NCI-H2107 treated with DMSO at 0.1 percent for 48 hours (cell line): ENCODE results near the gene IGSF9.

ENCODE experiments used
- DNase-seq: peaks from one replicate; lab custom pipeline; 2025; ENCODE audit not compliant: unreplicated experiment; lab: John Stamatoyannopoulos, UW

Gene IGSF9

DNA sequence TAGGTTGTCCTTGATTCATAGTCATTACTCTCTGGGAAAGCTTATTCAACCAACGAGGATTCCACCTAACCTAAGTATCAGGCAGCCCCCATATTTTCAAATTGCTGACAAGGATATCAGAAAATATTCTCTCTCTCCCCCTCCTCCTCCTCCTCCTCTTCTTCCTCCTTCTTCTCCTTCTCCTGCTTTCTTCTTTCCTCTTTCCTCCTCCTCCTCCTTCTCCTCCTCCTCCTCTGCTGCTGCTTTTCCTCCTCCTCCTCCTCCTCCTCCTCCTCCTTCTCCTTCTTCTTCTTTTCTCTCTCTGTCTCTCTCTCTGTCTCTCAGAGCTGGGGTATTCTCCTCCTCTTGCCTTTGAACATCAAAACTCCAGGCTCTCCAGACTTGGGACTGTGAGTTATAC is 2.5 kb upstream of the IGSF9 start:
- DNase-seq, result no peak

DNA sequence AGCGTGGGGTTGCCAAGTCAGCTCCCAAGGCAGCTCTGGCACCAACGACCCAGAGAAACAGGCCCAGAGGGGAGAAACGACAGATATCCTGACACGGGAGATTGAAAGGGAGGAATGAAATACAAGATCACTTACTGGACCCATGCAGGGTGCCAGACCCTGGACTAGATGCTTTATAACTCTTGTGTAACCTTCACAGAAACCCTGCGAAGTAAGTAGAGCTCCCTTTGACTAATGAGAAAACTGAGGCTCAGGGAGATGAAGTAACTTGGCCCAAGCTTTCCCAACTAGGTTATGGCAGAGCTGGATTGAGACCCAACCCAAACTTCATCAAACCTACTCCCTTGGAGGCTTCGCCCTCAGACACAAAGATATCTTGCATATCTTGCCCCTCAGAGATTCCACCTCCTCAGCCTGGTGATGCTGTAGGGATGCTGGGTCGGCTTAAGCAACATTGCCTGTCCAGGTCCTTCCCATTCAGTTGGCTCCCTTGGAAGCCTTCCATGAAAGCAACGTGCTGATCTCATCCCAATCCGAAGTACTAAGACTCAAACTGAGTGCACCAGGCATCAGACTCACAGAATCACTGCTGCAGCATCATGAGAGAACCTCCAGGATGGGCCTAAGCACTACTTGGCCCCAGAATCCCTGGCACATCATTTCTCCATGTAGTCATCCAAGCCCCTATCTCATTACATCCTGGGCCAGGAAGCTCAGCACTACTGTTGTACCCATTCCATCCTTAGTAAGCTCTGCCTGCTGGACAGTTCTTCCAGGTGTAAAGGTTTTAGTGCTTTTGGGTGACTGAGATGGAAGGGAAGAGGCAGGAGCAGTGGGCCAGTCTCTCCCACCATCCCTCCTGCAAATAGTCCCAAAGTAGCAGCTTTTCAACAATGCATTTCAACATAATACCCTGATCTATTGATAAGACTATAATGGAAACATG is 1.1 kb upstream of the IGSF9 start:
- no peak for DNase-seq

DNA sequence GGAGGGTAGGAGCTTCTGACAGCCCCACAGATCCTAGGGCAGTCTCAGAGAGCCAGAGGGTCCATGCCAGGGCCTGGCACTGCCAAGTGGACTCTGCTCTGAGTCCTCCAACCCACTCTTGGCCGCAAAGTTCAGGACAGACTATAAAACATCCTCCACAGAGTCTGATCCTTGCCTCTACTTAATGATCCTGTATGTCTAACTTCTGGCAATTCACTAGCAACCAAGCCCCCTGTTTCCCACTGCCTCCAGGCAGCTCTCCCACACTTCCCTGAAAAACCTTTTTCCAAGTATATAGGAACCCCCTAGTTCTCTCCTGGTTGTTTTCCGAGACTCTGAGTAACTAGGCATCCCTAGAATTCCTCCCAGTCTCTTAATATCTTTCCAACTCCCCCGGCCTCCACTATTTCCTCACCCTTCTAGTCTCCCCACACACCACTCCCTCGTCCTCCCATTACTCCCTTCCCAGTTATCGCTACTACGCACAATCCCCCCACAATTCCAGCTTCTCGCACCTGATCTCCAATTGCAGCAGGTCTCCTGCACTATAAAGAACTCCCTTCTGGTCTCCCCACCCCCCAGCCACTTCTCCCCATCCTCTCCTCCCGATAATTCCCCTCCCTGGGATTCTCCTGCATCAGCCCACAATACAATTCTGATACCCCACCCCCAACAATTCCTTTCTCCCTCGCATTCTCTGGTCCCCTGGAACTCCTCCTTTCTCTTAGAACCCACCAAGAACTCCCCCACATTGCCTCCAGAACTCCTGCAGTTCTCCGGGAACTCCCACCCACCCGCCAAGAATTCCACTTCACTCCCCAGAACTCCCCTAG is 574 bp downstream of the IGSF9 start:
- peak; percentile 44 for DNase-seq

DNA sequence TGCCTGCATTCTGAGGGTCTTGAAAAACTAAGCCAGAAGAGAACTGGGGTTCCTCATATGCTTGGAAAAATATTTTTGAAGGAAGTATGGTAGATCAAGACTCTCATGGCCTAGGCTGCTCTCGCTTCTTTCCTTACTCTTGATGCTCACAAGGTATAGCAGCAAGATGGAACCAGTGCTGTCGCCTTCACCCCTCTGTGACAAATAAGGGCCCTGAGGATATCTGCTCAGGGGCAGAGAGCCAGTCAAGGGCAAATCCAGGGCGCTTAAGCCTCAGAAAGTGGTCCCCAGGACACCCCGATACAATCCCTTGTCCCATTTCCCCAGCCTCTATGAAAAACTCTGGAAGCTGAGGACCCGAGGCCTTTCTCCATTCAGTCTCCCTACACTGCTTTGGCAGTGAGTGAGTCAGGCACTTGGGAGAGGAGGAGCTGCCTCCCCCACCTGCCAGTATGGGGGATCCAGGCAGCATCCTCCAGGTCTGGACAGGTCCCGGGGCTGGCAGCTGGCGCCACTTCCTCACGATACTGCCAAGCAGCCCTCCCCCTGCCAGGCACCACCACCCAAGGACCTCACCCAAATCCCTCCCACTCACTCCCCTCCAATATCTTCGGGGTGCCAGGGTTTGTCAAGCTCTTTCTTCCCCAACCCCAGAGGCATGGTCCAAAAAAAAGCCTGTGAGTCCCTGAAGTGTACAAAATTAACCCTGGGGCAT is 1.3 kb downstream of the IGSF9 start:
- DNase-seq, result no peak

DNA sequence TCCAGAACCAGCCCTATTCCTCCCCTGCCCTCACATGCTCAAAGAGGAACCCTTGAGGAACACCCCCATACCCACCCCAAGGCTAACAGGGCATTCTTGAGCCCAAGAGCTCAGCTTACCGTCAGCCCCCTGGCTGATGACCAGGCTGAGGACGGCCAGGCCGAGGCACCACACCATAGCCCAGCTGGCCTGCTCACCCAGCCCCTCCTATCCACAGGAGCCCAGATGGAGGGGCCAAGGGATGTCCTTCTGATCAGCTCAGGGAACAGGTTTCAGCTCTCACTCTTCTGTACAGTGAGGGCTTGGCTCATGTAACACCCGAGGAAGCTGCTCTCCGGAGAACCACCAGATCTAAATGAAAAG is 2.2 kb downstream of the IGSF9 start:
- DNase-seq, result no peak

DNA sequence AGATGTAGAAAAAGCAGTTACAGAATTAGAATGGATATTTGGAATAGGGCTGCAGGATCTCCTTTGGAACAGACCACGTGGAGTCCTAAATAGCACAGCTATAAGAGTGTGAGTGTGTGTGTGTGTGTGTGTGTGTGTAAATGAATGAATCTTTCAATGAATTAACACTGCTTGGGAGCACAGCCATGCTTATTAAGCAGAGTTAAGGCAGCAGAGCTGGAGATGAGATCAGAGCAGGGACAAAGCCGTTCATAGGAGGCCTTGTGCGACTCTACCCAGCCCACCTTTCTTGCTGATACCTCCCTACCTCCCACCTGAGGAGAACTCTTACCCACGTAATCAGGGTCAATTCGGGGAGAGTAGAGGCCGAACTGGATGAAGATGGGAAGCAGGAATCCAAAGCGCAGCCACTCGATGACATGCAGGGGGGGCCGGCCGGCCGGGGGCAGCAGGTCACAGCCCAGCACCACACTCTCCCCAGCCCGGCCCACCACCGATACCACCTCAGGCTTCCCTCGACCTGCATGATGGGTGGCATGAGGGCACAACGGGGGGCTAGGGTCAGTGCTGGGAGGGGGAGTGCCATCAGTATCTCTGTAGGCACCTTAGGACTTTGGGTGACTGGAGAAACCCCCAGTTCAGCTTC is 2.7 kb downstream of the IGSF9 start:
- DNase-seq, result no peak

DNA sequence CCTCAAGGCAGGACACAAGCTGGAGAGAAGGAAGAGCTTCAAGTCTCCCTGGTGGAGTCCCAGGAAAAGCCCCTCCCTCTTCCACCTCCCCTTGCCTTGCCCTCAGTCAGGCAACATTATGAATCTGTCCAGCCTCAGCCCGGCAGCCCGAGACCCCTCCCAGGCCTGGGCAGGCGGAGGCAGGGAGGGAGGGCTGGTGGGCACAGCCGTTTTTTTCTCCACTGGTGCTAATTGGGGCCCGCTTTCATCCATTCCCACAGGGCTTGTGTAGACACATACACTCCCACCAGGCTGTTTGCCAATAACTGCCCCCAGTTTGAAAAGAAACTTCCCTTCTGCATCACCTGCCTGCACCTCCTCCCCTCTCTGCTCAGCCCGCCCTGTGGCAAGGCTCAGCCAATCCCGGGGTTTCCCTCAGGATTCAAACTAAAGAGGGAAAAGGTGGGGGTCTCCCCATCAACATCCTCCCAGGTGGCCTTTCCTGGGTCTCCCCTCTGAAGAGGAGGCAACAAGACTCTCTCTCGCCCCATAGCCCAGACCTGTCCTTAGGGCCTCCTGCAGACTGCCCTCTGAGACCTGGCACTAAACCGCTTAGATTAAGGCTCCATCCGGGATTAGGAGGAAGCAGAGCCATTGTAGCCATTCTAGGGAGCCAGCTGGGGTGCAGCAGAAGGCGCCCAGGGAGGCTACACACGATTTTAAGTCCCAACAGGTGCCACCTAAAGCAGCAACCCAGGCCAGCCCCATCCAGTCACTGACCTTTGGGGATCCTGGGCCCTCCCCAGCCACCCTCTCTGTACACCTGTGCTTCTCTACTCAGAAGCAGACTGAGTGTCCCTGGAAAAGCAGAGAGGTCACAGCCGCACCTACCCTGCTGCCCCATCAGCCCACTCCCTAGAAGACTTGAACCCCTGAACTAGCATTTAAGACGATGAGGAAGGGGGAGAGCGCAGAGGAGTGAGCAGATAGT is 3.5 kb downstream of the IGSF9 start:
- DNase-seq, result peak; percentile 64

DNA sequence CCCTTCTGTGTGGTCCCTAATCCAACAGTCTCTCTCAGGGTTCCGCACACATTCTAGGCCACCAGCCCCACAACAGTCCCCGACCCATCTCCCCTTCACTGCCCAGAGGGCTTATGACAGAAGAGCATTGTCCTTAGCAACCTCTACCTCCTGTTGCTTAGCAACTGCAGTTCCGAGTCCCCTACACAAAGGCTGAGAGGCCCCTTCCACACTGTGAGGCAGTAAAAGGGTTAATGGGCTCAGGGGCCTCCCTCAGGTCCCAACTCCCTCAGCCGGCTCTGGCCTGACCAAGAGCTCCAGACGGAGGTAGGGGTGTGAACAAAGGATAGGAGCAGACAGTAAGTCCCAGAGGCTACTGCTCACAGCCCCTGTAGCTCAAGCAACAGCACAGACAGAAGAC is 4.3 kb downstream of the IGSF9 start:
- DNase-seq, result no peak

DNA sequence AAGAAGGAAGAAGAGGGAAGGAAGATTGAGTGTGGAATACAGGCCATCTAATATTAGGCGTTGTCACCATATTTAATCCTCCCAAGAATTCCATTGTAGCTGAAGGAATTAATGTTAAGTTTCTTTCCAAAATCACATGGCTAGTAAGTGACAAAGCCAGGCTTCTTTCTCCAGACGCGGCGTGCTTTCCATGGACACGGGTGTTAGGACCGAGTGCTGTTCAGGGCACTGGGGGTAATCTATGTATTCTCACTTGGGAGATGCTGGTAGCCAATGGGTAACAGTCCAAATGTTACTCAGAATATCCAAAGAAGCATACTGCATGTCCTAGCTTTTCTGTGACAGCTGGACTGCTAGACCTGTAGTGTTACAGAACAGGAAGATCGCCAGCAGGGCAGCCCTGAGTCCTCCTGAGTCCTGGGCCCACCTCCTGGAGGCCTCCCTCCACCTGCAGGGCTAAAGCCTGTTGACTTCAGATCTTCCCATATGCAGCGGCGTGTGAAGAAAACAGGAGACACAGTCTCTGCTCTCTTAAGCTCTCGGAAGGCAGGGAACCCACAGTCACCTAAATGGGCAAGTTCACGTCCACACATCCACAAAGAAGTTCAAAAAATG is 5.3 kb downstream of the IGSF9 start:
- no peak for DNase-seq

DNA sequence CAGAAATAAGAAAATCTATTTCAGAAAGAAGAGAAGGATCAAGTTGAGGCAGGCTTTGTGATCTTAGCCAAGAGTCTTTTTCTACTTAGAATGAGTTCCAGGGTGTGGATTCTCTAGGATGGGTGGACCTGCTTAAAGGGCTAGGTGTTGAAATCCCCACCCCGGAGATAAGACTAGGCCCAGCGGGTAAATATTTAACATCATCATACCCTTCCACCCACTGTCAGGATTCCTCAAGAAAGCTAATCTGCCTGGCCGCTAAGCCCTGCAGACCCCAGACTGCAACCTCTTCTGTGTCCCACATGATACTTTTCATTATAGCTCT is 5.8 kb downstream of the IGSF9 start:
- no peak for DNase-seq

DNA sequence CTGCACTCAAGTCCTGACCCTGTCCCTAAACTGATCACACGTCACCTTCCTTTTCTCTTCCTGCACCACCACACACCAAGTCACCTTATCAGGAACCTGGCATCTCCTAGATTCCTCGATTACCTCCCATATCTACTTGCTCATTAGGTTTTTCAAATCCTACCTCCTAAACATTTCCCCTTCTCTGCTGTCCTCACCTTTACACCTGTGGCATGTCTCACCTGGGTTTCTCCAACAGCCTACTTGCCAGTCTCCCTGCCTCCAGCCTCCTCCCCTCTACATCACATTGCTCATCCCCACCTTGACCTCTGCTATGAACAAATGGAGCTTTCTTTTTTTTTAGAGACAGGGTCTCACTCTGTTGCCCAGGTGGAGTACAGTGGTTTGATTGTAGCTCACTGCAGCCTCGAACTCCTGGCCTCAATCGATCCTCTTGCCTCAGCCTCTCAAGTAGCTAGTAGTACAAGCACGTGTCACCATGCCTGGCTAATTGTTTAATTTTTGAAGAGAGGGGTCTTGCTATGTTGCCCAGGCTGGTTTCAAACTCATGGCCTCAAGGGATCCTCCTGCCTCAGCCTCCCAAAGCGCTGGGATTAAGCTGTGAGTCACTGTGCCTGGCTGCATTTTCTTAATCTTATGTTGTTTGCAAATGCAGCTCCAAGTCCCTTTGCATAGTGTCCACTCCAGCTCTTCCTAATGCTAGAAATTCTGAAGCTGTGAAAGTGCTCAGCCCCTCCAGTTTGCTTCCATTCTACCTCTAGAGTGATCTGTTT is 6.3 kb downstream of the IGSF9 start:
- DNase-seq, result no peak

DNA sequence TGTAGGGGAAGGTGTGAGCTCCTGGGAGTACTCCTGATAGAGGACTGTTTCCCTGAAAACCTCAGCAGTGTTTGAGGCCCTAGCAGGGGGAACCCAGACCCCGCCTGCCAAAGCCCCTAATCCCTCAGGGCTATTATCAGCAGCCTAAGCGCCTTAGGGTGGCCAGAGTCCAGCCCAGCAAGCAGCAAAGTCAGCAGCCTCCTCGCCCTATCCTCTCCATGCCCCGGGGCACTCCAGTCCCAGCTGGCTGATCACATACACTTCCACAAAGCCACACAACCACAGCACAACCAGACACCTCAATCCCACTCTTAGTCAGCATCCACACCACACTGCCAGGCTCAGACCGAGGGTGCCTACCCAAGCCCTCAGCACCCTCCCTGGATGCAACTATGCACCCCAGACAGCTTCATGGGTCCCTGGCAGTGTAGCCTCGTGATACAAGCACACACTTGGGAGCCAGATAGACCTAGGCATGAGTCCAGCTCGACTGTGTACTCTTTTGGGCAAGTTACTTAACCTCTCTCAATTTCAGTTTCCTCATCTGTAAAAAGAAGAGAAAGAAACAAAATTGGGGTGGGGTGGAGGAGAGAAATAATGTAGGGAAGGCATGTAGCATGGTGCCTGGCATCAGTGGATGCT is 7.1 kb downstream of the IGSF9 start:
- no peak for DNase-seq

DNA sequence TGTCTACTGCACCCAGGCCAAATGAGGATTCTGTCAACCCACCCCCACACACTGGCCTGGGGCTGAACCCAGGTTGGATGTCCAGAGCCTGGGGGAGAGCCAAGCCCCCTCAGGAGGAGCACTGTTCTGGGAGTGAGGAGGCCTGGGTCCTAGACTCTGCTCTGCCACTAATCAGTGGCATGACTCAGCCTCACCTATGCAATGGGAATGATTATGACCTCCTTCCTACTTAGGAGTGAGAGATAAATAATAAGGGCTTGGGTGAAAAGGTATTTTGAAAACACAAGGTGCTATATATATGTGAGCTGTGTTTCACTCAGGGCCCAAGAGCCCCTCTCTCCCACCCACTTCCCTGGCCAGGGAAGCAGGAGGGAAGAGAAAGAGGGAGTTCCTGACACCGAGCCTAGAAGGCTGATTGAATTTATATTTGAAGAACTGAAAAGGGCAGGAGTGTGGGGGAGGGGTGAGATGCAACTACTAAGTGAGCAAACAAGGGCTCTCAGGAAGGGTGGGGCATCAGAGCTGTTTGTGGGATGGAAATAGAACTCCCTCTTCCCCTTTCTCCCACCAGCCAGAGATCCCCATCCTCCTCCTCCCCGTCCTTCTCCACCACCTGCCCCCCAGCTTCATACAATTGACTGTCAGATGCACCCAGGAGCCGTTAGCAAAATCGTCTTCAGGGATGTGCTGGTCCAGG is 8.2 kb downstream of the IGSF9 start:
- peak; percentile 30 for DNase-seq

DNA sequence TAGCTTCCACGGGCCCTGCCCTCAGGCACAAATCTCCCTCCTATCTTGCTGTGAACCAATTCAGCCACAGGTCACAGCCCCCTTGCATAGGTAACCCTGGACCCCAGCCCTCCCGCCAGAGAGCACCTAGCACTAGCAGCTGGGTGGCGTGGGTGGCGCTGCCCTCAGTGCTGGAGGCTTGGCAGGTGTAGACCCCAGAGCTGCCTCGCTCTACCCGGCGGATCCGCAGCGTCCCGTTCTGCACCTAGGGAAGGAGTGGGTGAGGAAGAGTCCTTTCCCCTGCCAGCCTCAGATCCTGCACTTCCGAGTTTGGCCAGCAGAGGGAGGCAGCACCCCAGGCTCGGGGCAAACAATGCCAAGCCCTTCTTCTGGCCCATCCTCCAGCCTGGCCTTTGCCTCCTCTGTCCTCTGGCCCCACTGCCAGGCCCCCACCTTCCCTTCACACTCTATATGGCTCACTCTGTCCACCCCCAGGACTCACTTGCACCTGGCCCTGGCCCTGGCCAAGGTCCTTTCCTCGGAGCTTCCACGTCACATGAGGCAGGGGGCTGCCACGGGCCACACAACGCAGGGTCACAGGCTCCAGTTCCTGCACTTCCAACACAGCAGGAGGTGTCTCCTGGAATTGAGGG is 9.0 kb downstream of the IGSF9 start:
- DNase-seq, result peak; percentile 60

DNA sequence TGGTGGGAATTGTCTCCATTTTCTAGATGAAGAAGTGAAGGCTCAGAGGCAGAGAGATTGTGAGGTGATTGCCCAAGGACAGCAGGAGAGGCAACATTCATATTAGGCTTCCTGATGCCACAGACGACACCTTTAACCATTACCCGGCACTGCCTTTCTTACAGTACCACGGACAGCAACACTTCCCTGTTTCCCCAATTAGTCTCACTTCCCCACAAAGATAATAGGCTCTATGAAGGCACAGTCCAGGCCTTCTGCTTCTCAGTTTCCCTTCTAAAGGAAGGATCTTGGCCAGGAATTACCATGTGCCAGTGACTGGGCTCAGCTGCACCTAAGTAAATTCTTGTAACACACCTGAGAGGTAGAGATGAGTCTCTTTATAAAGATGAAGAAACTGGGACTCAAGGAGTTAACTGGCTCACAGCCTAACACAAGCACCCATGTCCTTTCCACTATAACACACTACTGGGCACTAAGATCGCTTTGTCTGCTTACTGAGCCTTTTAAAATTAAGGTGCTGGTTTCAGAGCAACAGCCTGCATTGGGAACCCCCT is 9.6 kb downstream of the IGSF9 start:
- no peak for DNase-seq

DNA sequence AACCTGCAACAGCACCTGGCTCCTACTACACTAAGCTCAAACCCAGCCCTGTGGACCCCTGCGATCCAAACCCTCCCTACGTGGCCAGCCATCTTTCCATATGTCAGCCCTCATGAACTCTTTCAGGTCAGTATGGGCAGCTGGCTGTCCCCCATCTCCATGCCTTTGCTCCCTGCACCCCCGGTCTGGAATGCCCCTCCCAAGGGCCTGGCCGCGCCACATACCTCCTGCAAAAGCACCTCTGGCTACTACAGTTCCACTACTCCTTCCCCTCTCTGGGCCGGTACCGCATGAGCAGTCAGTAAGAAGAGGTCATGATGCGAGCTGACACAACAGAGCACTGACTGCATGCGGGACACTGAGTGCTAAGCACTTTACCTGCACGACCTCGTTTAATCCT is 10.1 kb downstream of the IGSF9 start:
- DNase-seq, result no peak
